A549 (cell line): ENCODE results near the gene RIN1. TPM values are rescaled to one million over a fixed set of nuclear protein-coding genes. Genes with fewer than 3 reads are reported as not detected.

Experiments used
- ATAC-seq, 2 experiments: fragments of 200-7000 bp in 1 of 2; fragments of >200 bp in 1 of 2; cut with Nextera tagmentation in 1 of 2; cut with Tn5 transposase in 1 of 2; 3 replicates each; pipeline versions ENCODE4 v1.8.0 to v1.9.1; 2018 to 2020; ENCODE audit warnings: mild to moderate bottlenecking in 1 of 2, moderate library complexity in 1 of 2
- CTCF ChIA-PET: fragments of 300-600 bp; sonication (Branson Sonifier 250); formaldehyde crosslinking; extraction: SDS; loops from one replicate; lab custom pipeline; 2021; ENCODE audit warnings: antibody characterized with exemption, inconsistent platforms; lab: Yijun Ruan, JAX
- POLR2A ChIA-PET: fragments of 350-600 bp; formaldehyde crosslinking; extraction: SDS; loops from one replicate; lab custom pipeline; 2021; ENCODE audit warnings: antibody characterized with exemption, inconsistent platforms; lab: Yijun Ruan, JAX
- DNase-seq, 2 experiments: peaks; one replicate each; pipeline versions ENCODE4 v3.0.0 to v3.0.0-alpha.2; 2011 to 2016; ENCODE audit warnings: low read depth in 1 of 2, low spot score in 1 of 2
- FAIRE-seq: peaks from 2 replicates; lab custom pipeline; 2011; peaks lifted over from hg19 to GRCh38; lab: Jason Lieb, UNC
- H3K27ac ChIP-seq, 2 experiments: fragments of >200 bp; sonication (Bioruptor Twin); formaldehyde crosslinking; 3 replicates each; pipeline ENCODE4 v1.5.1; 2016 to 2017
- H3K4me1 ChIP-seq: fragments of >200 bp; sonication (Bioruptor Twin); formaldehyde crosslinking; 3 replicates; pipeline ENCODE4 v1.6.1; 2016
- H3K4me2 ChIP-seq: fragments of >200 bp; sonication (Bioruptor Twin); formaldehyde crosslinking; 3 replicates; pipeline ENCODE4 v1.6.1; 2016
- H3K4me3 ChIP-seq: fragments of >200 bp; sonication (Bioruptor Twin); formaldehyde crosslinking; 3 replicates; pipeline ENCODE4 v1.5.1; 2016
- H3K9me3 ChIP-seq: fragments of >200 bp; sonication (Bioruptor Twin); formaldehyde crosslinking; 3 replicates; pipeline ENCODE4 v1.6.1; 2016
- BHLHE40 ChIP-seq: IDR thresholded peaks from 2 replicates; pipeline ENCODE4 v1.6.1; 2012; ENCODE audit warnings: low read depth, low read length, inconsistent platforms
- CBX2 ChIP-seq: fragments of 200-600 bp; sonication (generic); IDR thresholded peaks from 2 replicates; pipeline ENCODE4 v1.6.1; 2016; ENCODE audit warnings: low read depth, mild to moderate bottlenecking, borderline replicate concordance
- CEBPB ChIP-seq, 2 experiments: fragments of >200 bp in 1 of 2; sonication (Bioruptor Twin) in 1 of 2; formaldehyde crosslinking in 1 of 2; IDR thresholded peaks; 2 replicates each; pipeline ENCODE4 v1.6.1; 2012 to 2016
- CHD2 ChIP-seq: fragments of 150-350 bp; IDR thresholded peaks from 2 replicates; pipeline ENCODE4 v1.6.1; 2014; ENCODE audit warnings: low read length; ENCODE audit not compliant: partially characterized antibody
- CHD4 ChIP-seq: fragments of 200-600 bp; sonication (generic); IDR thresholded peaks from 2 replicates; pipeline ENCODE4 v1.6.1; 2016; ENCODE audit warnings: antibody characterized with exemption, mild to moderate bottlenecking, borderline replicate concordance
- CTCF ChIP-seq: fragments of >200 bp; sonication (Bioruptor Twin); formaldehyde crosslinking; IDR thresholded peaks from 3 replicates; pipeline ENCODE4 v1.5.1; 2016
- EHF ChIP-seq: fragments of 250-450 bp; sonication (Bioruptor Pico); IDR thresholded peaks from 2 replicates; pipeline ENCODE4 v1.5.0; 2020; ENCODE audit warnings: mild to moderate bottlenecking
- EHMT2 ChIP-seq: fragments of 200-600 bp; sonication (generic); IDR thresholded peaks from 2 replicates; pipeline ENCODE4 v1.6.1; 2016; ENCODE audit warnings: antibody characterized with exemption, low read depth, mild to moderate bottlenecking, moderate library complexity
- ESRRA ChIP-seq: fragments of 150-350 bp; IDR thresholded peaks from 2 replicates; pipeline ENCODE4 v1.6.1; 2014; ENCODE audit warnings: mild to moderate bottlenecking, low read length, borderline replicate concordance
- FOSB ChIP-seq: fragments of 250-450 bp; sonication (Bioruptor Pico); IDR thresholded peaks from 2 replicates; pipeline ENCODE4 v1.5.0; 2020; ENCODE audit warnings: mild to moderate bottlenecking, moderate library complexity
- FOSL2 ChIP-seq, 2 experiments: fragments of 450-650 bp in 1 of 2; fragments of >200 bp in 1 of 2; sonication (Bioruptor Twin) in 1 of 2; formaldehyde crosslinking; IDR thresholded peaks; 2 replicates each; pipeline versions ENCODE4 v1.5.0 to v1.6.1; 2016 to 2020; ENCODE audit warnings: mild to moderate bottlenecking in 1 of 2, moderate library complexity in 1 of 2
- FOXS1 ChIP-seq: fragments of 250-450 bp; sonication (Bioruptor Pico); IDR thresholded peaks from 2 replicates; pipeline ENCODE4 v1.5.0; 2020; ENCODE audit warnings: mild to moderate bottlenecking, moderate library complexity
- GATA3 ChIP-seq: IDR thresholded peaks from 2 replicates; pipeline ENCODE4 v1.6.1; 2012; ENCODE audit warnings: borderline replicate concordance
- HDAC2 ChIP-seq: fragments of 200-600 bp; sonication (generic); IDR thresholded peaks from 2 replicates; pipeline ENCODE4 v1.6.1; 2016
- HMGXB4 ChIP-seq: fragments of 250-450 bp; sonication (Bioruptor Pico); IDR thresholded peaks from 2 replicates; pipeline ENCODE4 v1.5.0; 2021; ENCODE audit warnings: mild to moderate bottlenecking, moderate library complexity, borderline replicate concordance
- HOXB13 ChIP-seq: fragments of 250-450 bp; sonication (Bioruptor Pico); IDR thresholded peaks from 2 replicates; pipeline ENCODE4 v1.5.0; 2020; ENCODE audit warnings: low read depth, mild to moderate bottlenecking, moderate library complexity
- JUN ChIP-seq, 2 experiments: fragments of >200 bp; sonication (Bioruptor Twin); formaldehyde crosslinking; IDR thresholded peaks; 2 replicates in 1 of 2; 3 replicates in 1 of 2; pipeline ENCODE4 v1.6.1; 2016 to 2017
- JUNB ChIP-seq: fragments of >200 bp; sonication (Bioruptor Twin); formaldehyde crosslinking; IDR thresholded peaks from 2 replicates; pipeline ENCODE4 v1.6.1; 2016
- KDM5A ChIP-seq: fragments of 200-600 bp; sonication (generic); IDR thresholded peaks from 2 replicates; pipeline ENCODE4 v1.6.1; 2016; ENCODE audit warnings: antibody characterized with exemption, mild to moderate bottlenecking
- MYC ChIP-seq: IDR thresholded peaks from 2 replicates; pipeline ENCODE4 v1.6.1; 2012; ENCODE audit warnings: mild to moderate bottlenecking, inconsistent platforms, low read length, improper control_type of control experiment, borderline replicate concordance
- NPAS2 ChIP-seq: fragments of 250-450 bp; sonication (Bioruptor Pico); IDR thresholded peaks from 2 replicates; pipeline ENCODE4 v1.8.0; 2022; ENCODE audit warnings: mild to moderate bottlenecking, moderate library complexity, borderline replicate concordance
- PHF8 ChIP-seq: fragments of 200-600 bp; sonication (generic); IDR thresholded peaks from 2 replicates; pipeline ENCODE4 v1.6.1; 2016; ENCODE audit warnings: low read depth, mild to moderate bottlenecking, antibody characterized with exemption, moderate library complexity, borderline replicate concordance
- POLR2A ChIP-seq: IDR thresholded peaks from 2 replicates; pipeline ENCODE4 v1.6.1; 2012; ENCODE audit warnings: mild to moderate bottlenecking, low read length
- RARB ChIP-seq: fragments of 250-450 bp; sonication (Bioruptor Pico); IDR thresholded peaks from 2 replicates; pipeline ENCODE4 v1.8.0; 2021; ENCODE audit warnings: mild to moderate bottlenecking, moderate library complexity
- RCOR1 ChIP-seq: fragments of 150-350 bp; IDR thresholded peaks from 2 replicates; pipeline ENCODE4 v1.6.1; 2014; ENCODE audit warnings: antibody characterized with exemption, low read length, low read depth
- RFX5 ChIP-seq: fragments of 450-650 bp; IDR thresholded peaks from 2 replicates; pipeline ENCODE4 v1.7.1; 2014; ENCODE audit warnings: antibody characterized with exemption, mild to moderate bottlenecking, moderate library complexity
- RNF2 ChIP-seq: fragments of 200-600 bp; sonication (generic); IDR thresholded peaks from 2 replicates; pipeline ENCODE4 v1.6.1; 2016; ENCODE audit warnings: low read depth, mild to moderate bottlenecking, antibody characterized with exemption, moderate library complexity, borderline replicate concordance
- SMC3 ChIP-seq: fragments of >200 bp; sonication (Bioruptor Twin); formaldehyde crosslinking; IDR thresholded peaks from 3 replicates; pipeline ENCODE4 v1.6.1; 2018; ENCODE audit warnings: inconsistent platforms
- TFCP2L1 ChIP-seq: fragments of 250-450 bp; sonication (Bioruptor Pico); IDR thresholded peaks from 2 replicates; pipeline ENCODE4 v1.5.0; 2021; ENCODE audit warnings: mild to moderate bottlenecking
- ZFP36 ChIP-seq: fragments of 450-650 bp; IDR thresholded peaks from 2 replicates; pipeline ENCODE4 v1.6.1; 2014; ENCODE audit warnings: borderline replicate concordance; ENCODE audit not compliant: partially characterized antibody
- ZSCAN20 ChIP-seq: fragments of 250-450 bp; sonication (Bioruptor Pico); IDR thresholded peaks from 2 replicates; pipeline ENCODE4 v1.8.0; 2022; ENCODE audit warnings: mild to moderate bottlenecking, moderate library complexity
- WGBS: methylation state at CpG from one replicate; pipeline ENCODE4 v1.1.6; 2017; ENCODE audit errors: missing lambda C conversion rate; 5-methylcytosine and 5-hydroxymethylcytosine counted together
- polyA plus RNA-seq, 4 experiments: library from polyadenylated mRNA; depleted of rRNA in 3 of 4; stranded (reverse); fragments of >200 nt; fragmentation: RNase III in 1 of 4; extraction: RNeasy Plus Mini Kit Qiagen cat#74134 plus additional on column Dnase treatment in 1 of 4; gene quantifications; 2 replicates in 3 of 4; 3 replicates in 1 of 4; pipeline ENCODE4 v1.2.3, GENCODE V29; 2011 to 2017
- TF ChIP-seq, protein P1 (sequence below): fragments of >200 bp; sonication (Bioruptor Twin); formaldehyde crosslinking; IDR thresholded peaks from 2 replicates; pipeline ENCODE4 v1.6.1; 2016

Gene RIN1
- polyA plus RNA-seq, 2 of the 4 experiments (the other 2 are of a cell fraction) = 2.0 to 9.3 TPM

- POLR2A ChIA-PET = no interaction called here
- DNase-seq = no peak
- Histone ChIP-seq H3K4me3 (no peak overlapping the region), H3K4me1 (peaks cover 33% of the 10 kb centered on the region), H3K27ac (no peak overlapping the region), H3K9me3 (no peaks in the 10 kb centered on the region), H3K4me2 (no peak overlapping the region)
- no peak for FAIRE-seq
- CTCF ChIA-PET = interaction anchor here (0.6 to 8.3 kb wide), 26 partner anchors 7 to 578 kb away, joined by 3 to 63 read pairs (median 5); partner anchors contain the start of genes RIN1 and TMEM151A
- TF ChIP-seq RARB (CRISPR knock-in tag) (no peak), HOXB13 (no peak), PHF8 (no peak), CHD4 (no peak), JUN (IDR thresholded peaks at IDR 0.05) (no peak)
- TF ChIP-seq, protein P1, sequence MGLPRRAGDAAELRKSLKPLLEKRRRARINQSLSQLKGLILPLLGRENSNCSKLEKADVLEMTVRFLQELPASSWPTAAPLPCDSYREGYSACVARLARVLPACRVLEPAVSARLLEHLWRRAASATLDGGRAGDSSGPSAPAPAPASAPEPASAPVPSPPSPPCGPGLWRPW = no peak
- 98% methylated on average over 9 of the region's 14 CpGs for WGBS
- no peak for ATAC-seq
These were observed 52.7 kb downstream of the RIN1 start for GRCh38 chr11:66283461-66284105.

GRCh38 chr11:66282468-66283455 is 53.5 kb downstream of the RIN1 start:
- WGBS = 32% methylated on average over 18 of the region's 35 CpGs
- CTCF ChIA-PET = interaction anchor here (0.6 to 3.8 kb wide), 32 partner anchors 8 to 577 kb away, joined by 3 to 27 read pairs (median 4); partner anchors contain the start of genes RIN1 and TMEM151A
- no peaks in the 10 kb centered on the region for H3K9me3 ChIP-seq
- no peak for TF ChIP-seq EHMT2
- peak; percentile 54; the same call in 1 of the 2 replicates for TF ChIP-seq RFX5
- TF ChIP-seq NPAS2 (CRISPR knock-in tag) = no peak
- TF ChIP-seq TFCP2L1 (CRISPR knock-in tag) = no peak
- no peak for TF ChIP-seq RNF2
- no peak for TF ChIP-seq FOSL2 (IDR thresholded peaks at IDR 0.05)
- no peak for TF ChIP-seq FOSL2 (CRISPR knock-in tag; IDR thresholded peaks at IDR 0.05)
- TF ChIP-seq CEBPB (IDR thresholded peaks at IDR 0.05) = no peak
- no peak for TF ChIP-seq FOXS1
- peak; percentile 90 for TF ChIP-seq CTCF
- no peak for TF ChIP-seq EHF (CRISPR knock-in tag)
- TF ChIP-seq KDM5A = no peak
- TF ChIP-seq CHD2 = no peak
- no peak for TF ChIP-seq BHLHE40
- no peak for TF ChIP-seq FOSB (CRISPR knock-in tag)
- no peak for TF ChIP-seq ZSCAN20
- TF ChIP-seq JUNB = no peak
- no peak for TF ChIP-seq CBX2
- no peak for TF ChIP-seq RCOR1
- TF ChIP-seq HOXB13 = no peak
- TF ChIP-seq HMGXB4 (CRISPR knock-in tag) = no peak
- 0 out of 2 replicates have a peak, but pooled peaks have one; percentile 21 for TF ChIP-seq MYC
- TF ChIP-seq GATA3 = 0 out of 2 replicates have a peak, but pooled peaks have one; percentile 6
- TF ChIP-seq HDAC2 = no peak
- TF ChIP-seq ZFP36 = no peak
- no peak for TF ChIP-seq POLR2A
- peak in 1 of 2 experiments; percentile 35; a peak in 2 of 5 replicates for TF ChIP-seq JUN (IDR thresholded peaks at IDR 0.05)
- TF ChIP-seq SMC3 = peak; percentile 66
- no peak for TF ChIP-seq ESRRA

More at GRCh38 chr11:66282468-66283455, 53.5 kb downstream of the RIN1 start:
- peak overlapping the region; percentile 34 for H3K4me2 ChIP-seq
- H3K27ac ChIP-seq = peak overlapping the region in 1 of 2 experiments; percentile 55; a peak in 2 of 6 replicates
- no peak overlapping the region for H3K4me3 ChIP-seq
- FAIRE-seq = peak; percentile 32
- POLR2A ChIA-PET = interaction anchor here (1.5 kb wide), 1 partner anchor 15 kb away, joined by 6 read pairs; the partner anchor contains the start of gene RAB1B
- peak; percentile 58 to 89 for ATAC-seq
- peaks cover 33% of the 10 kb centered on the region for H3K4me1 ChIP-seq
- DNase-seq = peak; percentile 89 to 96
